Fibroblast of skin of right quadriceps (primary cell): Measurements from ENCODE around the gene ZNF530.

Experiments used
- DNase-seq: peaks from one replicate; pipeline ENCODE4 v3.0.0-alpha.2; 2013

Gene ZNF530

DNA sequence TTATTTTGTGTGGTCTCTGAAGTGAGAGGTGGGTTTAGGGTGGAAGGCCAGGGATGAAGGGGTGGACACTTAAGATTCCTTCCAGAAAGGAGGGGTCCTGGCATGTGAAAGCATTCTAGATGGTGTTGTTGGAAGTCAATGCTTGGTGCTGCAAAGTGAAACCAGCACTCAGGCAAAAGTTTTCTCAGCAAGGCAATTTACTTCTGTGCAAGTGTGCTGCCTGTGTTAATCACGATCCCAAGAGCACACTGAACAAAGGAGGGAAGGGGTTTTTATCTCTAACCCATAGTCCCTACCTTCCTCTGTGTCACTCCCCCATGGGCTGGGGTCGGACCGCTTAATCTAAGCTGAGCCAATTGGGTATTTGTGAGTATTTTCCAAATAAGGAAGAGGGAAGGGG is 15.7 kb downstream of the ZNF530 start:
- DNase-seq: no peak

DNA sequence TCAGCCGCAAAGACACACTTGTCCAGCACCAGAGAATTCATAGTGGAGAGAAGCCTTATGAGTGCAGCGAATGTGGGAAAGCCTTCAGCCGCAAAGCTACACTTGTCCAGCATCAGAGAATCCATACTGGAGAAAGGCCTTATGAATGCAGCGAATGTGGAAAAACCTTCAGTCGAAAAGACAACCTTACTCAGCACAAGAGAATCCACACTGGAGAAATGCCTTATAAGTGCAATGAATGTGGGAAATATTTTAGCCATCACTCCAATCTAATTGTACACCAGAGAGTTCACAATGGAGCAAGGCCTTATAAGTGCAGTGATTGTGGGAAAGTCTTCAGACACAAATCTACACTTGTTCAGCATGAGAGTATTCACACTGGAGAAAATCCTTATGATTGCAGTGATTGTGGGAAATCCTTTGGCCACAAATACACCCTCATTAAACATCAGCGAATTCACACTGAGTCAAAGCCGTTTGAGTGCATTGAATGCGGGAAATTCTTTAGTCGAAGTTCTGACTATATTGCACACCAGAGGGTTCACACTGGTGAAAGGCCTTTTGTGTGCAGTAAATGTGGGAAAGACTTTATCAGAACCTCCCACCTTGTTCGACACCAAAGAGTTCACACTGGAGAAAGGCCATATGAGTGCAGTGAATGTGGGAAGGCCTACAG is 21.1 kb downstream of the ZNF530 start:
- DNase-seq: peak; percentile 13

DNA sequence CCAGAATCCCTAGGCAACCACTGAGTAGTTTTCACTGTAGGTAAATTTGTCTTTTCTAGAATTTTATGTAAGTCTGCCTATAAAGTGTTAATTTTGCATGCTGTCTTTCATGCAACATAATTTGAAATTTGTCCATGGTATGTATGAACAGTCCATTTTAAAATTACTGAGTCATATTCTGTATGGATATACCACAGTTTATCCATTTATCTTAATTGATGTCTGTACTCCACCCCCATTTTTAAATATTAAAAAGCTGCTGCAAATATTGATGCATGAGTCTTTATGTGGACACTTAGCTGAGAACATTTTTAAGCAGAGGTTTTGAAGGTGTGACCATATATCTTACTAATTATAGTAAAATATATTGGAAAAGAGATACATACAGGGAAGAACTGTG is 23.4 kb downstream of the ZNF530 start:
- DNase-seq: no peak

DNA sequence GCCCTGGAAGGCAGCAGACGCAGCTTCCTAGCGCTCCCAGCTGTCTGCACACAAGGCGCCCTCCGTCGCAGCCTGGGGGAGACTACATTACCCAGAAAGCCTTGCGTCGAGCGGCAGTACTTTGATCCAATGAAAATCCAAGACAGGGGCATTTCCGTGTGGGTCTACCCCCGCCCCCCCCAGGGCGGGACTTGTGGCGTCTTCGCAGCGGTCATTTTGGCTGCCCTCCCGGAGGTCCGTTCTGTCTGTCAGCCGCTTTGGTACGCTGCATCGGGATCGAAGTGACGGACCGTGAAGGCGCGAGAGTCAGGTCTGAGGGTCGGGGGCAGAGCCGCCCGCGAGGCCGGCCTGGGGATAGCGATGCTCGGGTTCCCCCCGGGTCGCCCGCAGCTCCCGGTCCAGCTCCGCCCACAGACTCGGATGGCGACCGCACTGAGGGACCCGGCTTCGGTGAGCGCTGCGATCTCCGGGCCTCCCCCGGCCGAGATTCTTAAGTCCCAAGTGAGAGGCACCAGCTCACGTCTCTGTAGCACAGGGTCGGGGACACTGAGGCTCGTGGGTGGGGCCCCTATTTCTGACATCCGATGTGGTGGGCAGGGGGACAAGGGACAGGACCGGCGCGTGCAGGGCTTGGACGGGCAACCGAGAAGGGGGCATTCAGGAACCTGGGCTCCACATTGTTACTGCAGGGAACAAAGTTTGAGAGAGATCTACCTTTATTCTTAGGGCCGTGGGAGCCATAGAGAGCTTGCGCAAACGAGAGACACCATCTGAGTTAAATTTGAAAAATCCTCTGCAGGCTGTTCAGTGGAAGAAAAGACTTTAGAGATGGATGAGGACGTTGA is 33.5 kb downstream of the ZNF530 start, which contains the start of gene ZNF211:
TSS of gene ZNF211 (plus strand) at position 182 of the 845 bp plus-strand sequence. CDS start at position 361, 179 bp downstream.
- DNase-seq: peak; percentile 93

DNA sequence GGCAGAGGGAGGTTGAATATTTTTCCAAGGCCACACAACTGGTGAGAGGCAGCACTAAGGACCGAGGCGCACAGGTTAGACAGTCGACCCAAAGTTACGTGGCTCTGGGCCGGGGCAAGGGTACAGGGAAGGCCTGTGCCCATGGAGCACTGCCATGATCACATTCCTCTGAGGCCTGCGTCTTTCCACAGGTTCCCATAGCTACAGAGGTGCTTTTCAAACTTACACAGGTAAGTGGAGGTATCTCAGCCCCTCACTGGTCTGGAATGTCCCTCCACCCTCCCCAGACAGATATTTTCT is 34.1 kb downstream of the ZNF530 start:
- DNase-seq: no peak

DNA sequence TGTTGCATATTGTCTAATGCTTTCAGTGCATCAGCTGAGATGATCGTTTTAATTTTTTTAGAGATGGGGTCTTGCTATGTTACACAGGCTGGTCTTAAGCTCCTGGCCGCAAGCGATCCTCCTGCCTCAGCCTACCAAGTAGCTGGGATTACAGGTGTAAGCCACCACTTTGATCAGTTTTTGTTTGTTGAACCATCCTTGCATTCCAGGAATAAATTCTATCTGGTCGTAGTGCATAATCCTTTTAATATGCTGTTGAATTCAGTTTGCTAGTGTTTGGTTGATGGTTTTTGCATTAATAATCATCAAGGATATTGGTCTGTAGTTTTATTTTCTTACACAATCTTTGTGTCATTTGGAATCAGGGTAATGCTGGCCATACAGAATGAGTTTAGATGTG is 37.7 kb downstream of the ZNF530 start:
- DNase-seq: no peak

DNA sequence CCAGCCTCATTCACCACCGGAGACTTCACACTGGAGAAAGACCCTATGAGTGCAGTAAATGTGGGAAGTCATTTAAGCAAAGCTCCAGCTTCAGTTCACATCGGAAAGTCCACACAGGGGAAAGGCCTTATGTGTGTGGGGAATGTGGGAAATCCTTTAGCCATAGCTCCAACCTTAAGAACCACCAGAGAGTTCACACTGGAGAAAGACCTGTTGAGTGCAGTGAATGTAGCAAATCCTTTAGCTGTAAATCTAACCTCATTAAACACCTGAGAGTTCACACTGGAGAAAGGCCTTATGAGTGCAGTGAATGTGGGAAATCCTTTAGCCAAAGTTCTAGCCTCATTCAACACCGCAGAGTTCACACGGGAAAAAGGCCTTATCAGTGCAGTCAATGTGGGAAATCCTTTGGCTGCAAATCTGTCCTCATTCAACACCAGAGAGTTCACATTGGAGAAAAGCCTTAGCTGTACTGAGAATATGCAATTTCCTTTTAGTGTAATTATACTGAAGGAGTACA is 42.1 kb downstream of the ZNF530 start:
- no peak for DNase-seq

DNA sequence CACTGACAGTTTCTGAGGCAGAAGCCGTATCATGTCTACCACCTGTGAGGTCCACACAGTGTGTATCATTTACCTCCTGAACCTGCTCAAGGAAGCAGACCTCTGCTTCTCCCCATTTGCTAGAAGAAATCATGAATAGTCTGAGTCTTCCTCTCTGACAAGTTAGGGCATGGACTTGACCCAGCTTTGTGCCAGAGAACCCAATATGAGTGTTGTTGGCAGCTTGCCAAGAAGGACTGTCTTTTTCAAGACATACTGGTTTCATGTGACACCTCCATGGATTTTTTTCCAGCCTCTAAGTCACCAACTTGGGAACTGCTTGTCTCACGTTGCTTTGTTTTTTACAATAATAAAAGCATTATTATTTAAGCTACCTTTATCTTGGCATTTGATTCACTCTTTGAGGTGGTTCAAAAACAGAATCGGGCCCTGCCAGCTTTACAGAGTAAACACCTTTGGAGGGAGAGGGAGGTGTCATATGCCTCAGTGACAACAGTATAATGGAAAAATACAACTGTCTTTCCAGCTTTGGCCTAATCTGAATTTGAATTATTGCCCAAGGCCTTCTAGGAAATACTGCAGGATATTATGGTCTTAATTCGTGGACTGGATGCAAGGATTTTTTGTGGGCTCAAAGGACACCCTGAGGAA is 42.8 kb downstream of the ZNF530 start:
- DNase-seq: no peak

DNA sequence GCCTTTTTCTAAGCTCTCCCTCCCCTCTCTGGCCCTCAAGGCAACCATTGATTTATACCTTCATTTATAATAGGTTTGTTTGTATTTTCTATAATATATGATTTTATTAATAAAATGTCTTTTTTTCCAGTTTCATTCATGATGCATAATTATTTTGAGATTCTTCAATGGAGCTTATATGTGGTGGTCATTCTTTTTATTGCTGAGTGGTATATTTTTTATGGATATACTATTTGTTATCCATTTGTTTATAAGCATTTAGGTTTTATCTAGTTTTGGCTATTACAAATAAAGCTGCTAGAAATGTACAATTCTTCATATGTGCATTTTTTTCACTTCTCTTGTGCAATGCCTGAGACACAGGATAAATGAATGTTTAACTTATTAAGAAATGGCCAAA is 44.0 kb downstream of the ZNF530 start:
- no peak for DNase-seq

DNA sequence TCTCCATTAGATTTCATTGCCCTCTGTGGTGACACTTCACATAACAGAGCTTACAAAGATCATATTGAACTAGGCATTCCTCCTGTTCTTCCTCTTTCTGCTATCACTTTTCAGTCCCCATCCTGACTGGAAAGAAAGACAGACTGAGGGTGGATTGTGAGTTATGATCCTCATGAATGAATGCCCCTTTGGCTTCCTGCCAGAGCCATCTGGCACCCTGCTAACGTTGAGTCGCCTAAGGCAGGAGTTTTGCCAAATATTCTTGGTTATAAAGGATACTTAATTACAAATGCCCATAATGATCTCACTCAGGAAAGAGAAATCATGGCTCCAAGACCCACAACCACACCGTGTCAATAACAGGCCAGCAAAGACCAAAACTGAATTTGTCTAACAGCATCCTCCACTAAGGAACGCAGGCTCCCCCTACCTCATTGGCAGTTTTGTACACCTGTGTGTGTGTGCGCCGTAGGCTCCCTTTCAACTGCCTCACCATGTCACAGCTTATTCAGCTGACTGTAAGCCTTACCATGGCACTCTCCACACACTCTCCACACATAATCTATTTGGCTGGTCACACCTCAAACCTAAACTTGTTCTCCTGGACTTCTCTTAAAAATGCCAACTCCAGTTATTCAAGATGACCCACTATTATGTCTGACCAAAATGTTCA is 48.8 kb downstream of the ZNF530 start:
- DNase-seq: no peak

DNA sequence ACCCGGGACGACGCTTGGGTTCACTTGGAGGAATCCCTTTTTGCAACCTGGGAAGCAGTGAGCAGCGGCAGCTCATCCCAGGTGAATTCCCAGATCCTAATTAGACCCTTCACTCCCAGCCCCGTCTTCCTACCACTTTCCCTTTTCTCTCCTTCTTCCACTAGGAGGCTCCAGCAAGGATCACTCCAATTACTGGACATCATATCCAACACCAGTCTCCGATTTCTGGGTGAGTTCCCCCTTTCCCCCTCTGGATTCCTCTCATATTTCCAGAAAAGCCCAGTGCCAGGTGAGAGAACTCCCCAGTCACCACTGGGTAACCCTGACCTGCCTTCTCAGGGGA is 51.9 kb downstream of the ZNF530 start:
- no peak for DNase-seq

DNA sequence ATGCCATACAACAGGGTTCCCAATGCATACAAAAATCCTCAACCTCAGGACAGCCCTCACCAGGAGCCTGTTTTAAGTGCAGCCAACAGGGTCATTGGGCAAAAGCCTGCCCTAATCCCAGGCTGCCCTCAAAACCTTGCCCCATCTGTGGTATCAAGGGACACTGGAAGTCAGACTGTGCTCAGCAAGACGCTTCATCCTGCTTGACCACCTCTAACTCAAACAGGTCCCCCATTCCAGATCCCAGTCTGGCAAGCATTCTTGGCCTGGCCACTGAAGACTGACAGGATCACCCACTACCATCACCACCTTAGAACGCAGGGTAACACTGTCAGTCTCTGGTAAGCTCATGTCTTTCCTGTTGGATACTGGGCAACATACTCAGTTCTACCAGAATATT is 54.0 kb downstream of the ZNF530 start:
- DNase-seq: no peak

DNA sequence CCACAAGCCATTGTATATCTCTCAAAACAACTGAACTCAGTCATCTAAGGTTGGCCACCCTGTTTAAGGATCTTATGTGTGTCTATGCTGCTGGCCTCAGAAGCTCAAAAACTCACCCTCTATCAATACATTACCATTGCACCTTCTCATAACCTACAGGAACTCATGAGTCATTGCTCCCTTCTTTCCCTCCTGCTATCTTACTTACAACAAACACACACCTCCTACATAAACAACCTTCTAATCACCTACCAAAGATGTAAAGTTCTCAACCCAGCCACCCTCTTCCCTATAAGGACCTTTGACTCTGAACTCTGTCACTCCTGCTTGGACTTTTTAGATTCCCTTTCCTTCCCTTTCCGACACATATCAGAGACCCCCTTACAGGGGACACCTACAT is 55.8 kb downstream of the ZNF530 start:
- no peak for DNase-seq

DNA sequence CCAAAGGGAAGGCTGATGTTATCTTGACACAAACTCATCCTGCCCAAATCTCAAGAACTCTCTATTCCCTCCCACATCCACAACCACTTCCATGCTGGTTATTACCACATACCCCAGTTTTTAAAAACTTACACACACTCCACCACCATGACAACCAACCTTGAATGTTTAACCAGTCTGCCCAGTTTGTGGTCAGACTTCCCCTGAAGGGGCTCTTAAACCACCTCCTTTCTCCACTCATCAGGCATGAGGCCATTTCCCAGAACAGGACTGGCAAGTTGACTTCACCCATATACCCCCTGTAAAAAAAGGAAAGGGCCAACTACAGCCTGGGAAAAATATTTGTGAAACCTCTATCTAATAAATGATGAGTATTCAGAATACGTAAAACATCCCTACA is 56.7 kb downstream of the ZNF530 start:
- DNase-seq: no peak
